GM19240 (cell line): Measurements from ENCODE around the gene TNIK.

Source experiments
- DNase-seq: peaks from one replicate; pipeline ENCODE4 v3.0.0; 2011; ENCODE audit warnings: low spot score; ENCODE audit not compliant: insufficient read length

Gene TNIK

GRCh38 chr3:171459942-171460724 lies at the start of gene TNIK:
Gene TNIK, minus strand, starts transcription at chr3:171460405. Its CDS starts 342 bp downstream, at chr3:171460063.
- DNase-seq = peak; percentile 55

GRCh38 chr3:171508676-171509075 lies 48.5 kb upstream of the TNIK start:
- DNase-seq = no peak

GRCh38 chr3:171508206-171508605 lies 48.0 kb upstream of the TNIK start:
- DNase-seq = no peak

- no peak for DNase-seq
Measured at GRCh38 chr3:171506743-171507319, 46.6 kb upstream of the TNIK start.

GRCh38 chr3:171505822-171506333 lies 45.7 kb upstream of the TNIK start:
- no peak for DNase-seq

- no peak for DNase-seq
Measured at GRCh38 chr3:171504376-171504775, 44.2 kb upstream of the TNIK start.

- no peak for DNase-seq
Measured at GRCh38 chr3:171503817-171504216, 43.6 kb upstream of the TNIK start.

- DNase-seq = no peak
Measured at GRCh38 chr3:171498921-171499320, 38.7 kb upstream of the TNIK start.

GRCh38 chr3:171497468-171497867 lies 37.3 kb upstream of the TNIK start:
- no peak for DNase-seq

- no peak for DNase-seq
Measured at GRCh38 chr3:171495413-171495812, 35.2 kb upstream of the TNIK start.

GRCh38 chr3:171494457-171495109 lies 34.4 kb upstream of the TNIK start:
- no peak for DNase-seq

GRCh38 chr3:171491361-171491760 lies 31.2 kb upstream of the TNIK start:
- no peak for DNase-seq

- DNase-seq = no peak
Measured at GRCh38 chr3:171490901-171491300, 30.7 kb upstream of the TNIK start.

- DNase-seq = no peak
Measured at GRCh38 chr3:171489348-171489747, 29.1 kb upstream of the TNIK start.

- no peak for DNase-seq
Measured at GRCh38 chr3:171488479-171488878, 28.3 kb upstream of the TNIK start.

- DNase-seq = no peak
Measured at GRCh38 chr3:171487382-171487781, 27.2 kb upstream of the TNIK start.

GRCh38 chr3:171485338-171485737 lies 25.1 kb upstream of the TNIK start:
- no peak for DNase-seq

- DNase-seq = no peak
Measured at GRCh38 chr3:171481011-171481410, 20.8 kb upstream of the TNIK start.

- DNase-seq = no peak
Measured at GRCh38 chr3:171480526-171480925, 20.3 kb upstream of the TNIK start.

- DNase-seq = no peak
Measured at GRCh38 chr3:171476532-171477102, 16.4 kb upstream of the TNIK start.

GRCh38 chr3:171472552-171472951 lies 12.3 kb upstream of the TNIK start:
- no peak for DNase-seq

GRCh38 chr3:171470714-171471227 lies 10.6 kb upstream of the TNIK start:
- DNase-seq = no peak
